Activated T-cell treated with anti-CD3 and anti-CD28 coated beads, Interleukin-2, amount 50 U/mL, for 72 hours (primary cell): Measurements from ENCODE around the gene PCP2. TPM values are rescaled to one million over a fixed set of nuclear protein-coding genes. Genes with fewer than 3 reads are reported as not detected.

ENCODE experiments used
- ATAC-seq, 2 donors: fragments of 150-1000 bp; cut with Tn5 transposase; replicated peaks in 1 of 2; 2 replicates each; pipeline ENCODE4 v1.10.0; 2021; ENCODE audit warnings: moderate library complexity in 2 of 2, mild to moderate bottlenecking in 1 of 2
- DNase-seq, 2 donors: peaks; one replicate each; pipeline ENCODE4 v3.0.0; 2021 to 2022; ENCODE audit warnings: mixed read lengths in 1 of 2
- H3K27ac Mint-ChIP-seq: one replicate; pipeline ENCODE4 v1.8.0; 2022; ENCODE audit warnings: mild to moderate bottlenecking, moderate library complexity, mixed read lengths
- H3K27me3 Mint-ChIP-seq: one replicate; pipeline ENCODE4 v1.8.0; 2022; ENCODE audit warnings: low read depth, mixed read lengths
- H3K36me3 Mint-ChIP-seq, 2 donors: one replicate each; pipeline ENCODE4 v1.8.0; 2022; ENCODE audit warnings: mixed read lengths in 2 of 2, mild to moderate bottlenecking in 1 of 2; ENCODE audit not compliant: insufficient read depth in 2 of 2
- H3K4me1 Mint-ChIP-seq: one replicate; pipeline ENCODE4 v1.8.0; 2022; ENCODE audit warnings: low read depth, mixed read lengths
- H3K4me3 Mint-ChIP-seq, 2 donors: one replicate each; pipeline ENCODE4 v1.8.0; 2022; ENCODE audit warnings: mild to moderate bottlenecking in 2 of 2, mixed read lengths in 2 of 2, moderate library complexity in 2 of 2
- H3K9me3 Mint-ChIP-seq, 2 donors: one replicate each; pipeline ENCODE4 v1.8.0; 2022; ENCODE audit warnings: mixed read lengths in 2 of 2
- total RNA-seq, 2 donors: library from RNA; stranded (reverse); gene quantifications; one replicate each; pipeline ENCODE4 v1.2.3, GENCODE V29; 2022

Gene PCP2
- total RNA-seq, 2 donors from 2014 or later: 1.9 to 2.2 TPM

- ATAC-seq: no peak
- Mint-ChIP-seq H3K27ac (no peak overlapping the region), H3K9me3 (peaks cover 4% of the 10 kb centered on the region in 2 donors), H3K4me1 (peaks cover 26% of the 10 kb centered on the region), H3K27me3 (no peaks in the 10 kb centered on the region), H3K4me3 (no peak overlapping the region), H3K36me3 (peaks cover 8 to 10% of the 10 kb centered on the region in 2 donors)
- no peak for DNase-seq
Observed at GRCh38 chr19:7641290-7642276, 8.1 kb upstream of the PCP2 start.

- DNase-seq (no peak), ATAC-seq (no peak)
- Mint-ChIP-seq H3K4me3 (no peak overlapping the region), H3K36me3 (peaks cover 8 to 9% of the 10 kb centered on the region in 2 donors), H3K27me3 (no peaks in the 10 kb centered on the region), H3K4me1 (peaks cover 34% of the 10 kb centered on the region), H3K27ac (no peak overlapping the region), H3K9me3 (peaks cover 4% of the 10 kb centered on the region in 2 donors)
Observed at GRCh38 chr19:7640803-7641202, 7.3 kb upstream of the PCP2 start.

- Mint-ChIP-seq H3K4me1 (peaks cover 34% of the 10 kb centered on the region), H3K27me3 (no peaks in the 10 kb centered on the region), H3K27ac (no peak overlapping the region), H3K9me3 (peaks cover 4% of the 10 kb centered on the region in 2 donors), H3K4me3 (no peak overlapping the region), H3K36me3 (peaks cover 7 to 8% of the 10 kb centered on the region in 2 donors)
- ATAC-seq (no peak), DNase-seq (no peak)
Observed at GRCh38 chr19:7639863-7640348, 6.4 kb upstream of the PCP2 start.

GRCh38 chr19:7638802-7639465 is 5.4 kb upstream of the PCP2 start:
- H3K4me3 Mint-ChIP-seq: peak overlapping the region in 1 of 2 donors; percentile 44
- H3K9me3 Mint-ChIP-seq: peaks cover 4% of the 10 kb centered on the region in 2 donors
- DNase-seq: no peak
- no peaks in the 10 kb centered on the region for H3K27me3 Mint-ChIP-seq
- ATAC-seq: no peak
- no peak overlapping the region for H3K27ac Mint-ChIP-seq
- peaks cover 7 to 8% of the 10 kb centered on the region in 2 donors for H3K36me3 Mint-ChIP-seq
- H3K4me1 Mint-ChIP-seq: peaks cover 34% of the 10 kb centered on the region

- H3K27ac Mint-ChIP-seq: peak overlapping the region; percentile 44
- DNase-seq (peak in 1 of 2 donors; percentile 22), ATAC-seq (peak in 1 of 2 donors; percentile 18)
- peaks cover 7 to 8% of the 10 kb centered on the region in 2 donors for H3K36me3 Mint-ChIP-seq
- H3K4me3 Mint-ChIP-seq: peak overlapping the region; percentile 85 to 86
- H3K9me3 Mint-ChIP-seq: peaks cover 4% of the 10 kb centered on the region in 2 donors
- peaks cover 34% of the 10 kb centered on the region for H3K4me1 Mint-ChIP-seq
- no peaks in the 10 kb centered on the region for H3K27me3 Mint-ChIP-seq
Observed at GRCh38 chr19:7637374-7638256, 4.1 kb upstream of the PCP2 start.

GRCh38 chr19:7636691-7637373 is 3.3 kb upstream of the PCP2 start, which contains the start of gene STXBP2:
Gene STXBP2 (plus strand): TSS chr19:7637110. CDS start chr19:7637150, 40 bp downstream.
- ATAC-seq (peak; percentile 97 to 98), DNase-seq (peak; percentile 91 to 96)
- peak within 1 kb of the TSS; percentile 85 for H3K27ac Mint-ChIP-seq
- peaks cover 34% of the 10 kb centered on the region for H3K4me1 Mint-ChIP-seq
- peaks cover 4% of the 10 kb centered on the region in 2 donors for H3K9me3 Mint-ChIP-seq
- H3K36me3 Mint-ChIP-seq: peaks cover 7 to 8% of the 10 kb centered on the region in 2 donors
- no peaks in the 10 kb centered on the region for H3K27me3 Mint-ChIP-seq
- H3K4me3 Mint-ChIP-seq: peak within 1 kb of the TSS; percentile 85 to 86

- no peaks in the 10 kb centered on the region for H3K27me3 Mint-ChIP-seq
- H3K4me3 Mint-ChIP-seq: peak overlapping the region; percentile 85 to 86
- H3K27ac Mint-ChIP-seq: peak overlapping the region; percentile 85
- H3K9me3 Mint-ChIP-seq: peaks cover 4% of the 10 kb centered on the region in 2 donors
- ATAC-seq (no peak), DNase-seq (no peak)
- peaks cover 7 to 8% of the 10 kb centered on the region in 2 donors for H3K36me3 Mint-ChIP-seq
- peaks cover 38% of the 10 kb centered on the region for H3K4me1 Mint-ChIP-seq
Observed at GRCh38 chr19:7636317-7636690, 2.8 kb upstream of the PCP2 start.

GRCh38 chr19:7635670-7636069 is 2.2 kb upstream of the PCP2 start:
- H3K27ac Mint-ChIP-seq: peak overlapping the region; percentile 31
- peaks cover 4% of the 10 kb centered on the region in 2 donors for H3K9me3 Mint-ChIP-seq
- H3K36me3 Mint-ChIP-seq: peaks cover 7 to 8% of the 10 kb centered on the region in 2 donors
- no peak for ATAC-seq
- H3K27me3 Mint-ChIP-seq: no peaks in the 10 kb centered on the region
- peak overlapping the region; percentile 11 to 55 for H3K4me3 Mint-ChIP-seq
- DNase-seq: no peak
- H3K4me1 Mint-ChIP-seq: peaks cover 42% of the 10 kb centered on the region

- Mint-ChIP-seq H3K4me3 (no peak overlapping the region), H3K4me1 (peaks cover 50% of the 10 kb centered on the region), H3K36me3 (peaks cover 4 to 6% of the 10 kb centered on the region in 2 donors), H3K9me3 (no peaks in the 10 kb centered on the region), H3K27ac (peak overlapping the region; percentile 48), H3K27me3 (no peaks in the 10 kb centered on the region)
- no peak for ATAC-seq
- no peak for DNase-seq
Observed at GRCh38 chr19:7632340-7633203, 947 bp downstream of the PCP2 start.

- Mint-ChIP-seq H3K9me3 (no peaks in the 10 kb centered on the region), H3K4me3 (no peak overlapping the region), H3K27me3 (no peaks in the 10 kb centered on the region), H3K36me3 (peaks cover 4 to 6% of the 10 kb centered on the region in 2 donors), H3K4me1 (peaks cover 51% of the 10 kb centered on the region), H3K27ac (no peak overlapping the region)
- no peak for DNase-seq
- ATAC-seq: no peak
Observed at GRCh38 chr19:7631577-7631976, 1.9 kb downstream of the PCP2 start.

GRCh38 chr19:7629347-7630054 is 4.0 kb downstream of the PCP2 start, which contains the start of the genes PET100 and XAB2:
Gene PET100 (plus strand): TSS chr19:7629793. CDS start chr19:7629834, 41 bp downstream.
Gene XAB2 (minus strand): TSS chr19:7629545. CDS start chr19:7629527, 18 bp downstream.
- H3K4me1 Mint-ChIP-seq: peaks cover 45% of the 10 kb centered on the region
- H3K4me3 Mint-ChIP-seq: peak within 1 kb of the TSS; percentile 97 to 98
- H3K9me3 Mint-ChIP-seq: no peaks in the 10 kb centered on the region
- H3K27ac Mint-ChIP-seq: peak within 1 kb of the TSS; percentile 99
- peaks cover 4 to 6% of the 10 kb centered on the region in 2 donors for H3K36me3 Mint-ChIP-seq
- H3K27me3 Mint-ChIP-seq: no peaks in the 10 kb centered on the region
- ATAC-seq (peak; percentile 99 to 100), DNase-seq (peak; percentile 95 to 96)
